NCI-H748 (cell line): ENCODE data around the gene TMED8.
"Not testable (repeated sequence)": the region's sequence is repeated elsewhere in the genome, so short reads cannot be mapped to it uniquely, and the experiment has no call there.

Experiments
- DNase-seq: peaks from one replicate; lab custom pipeline; 2025; ENCODE audit not compliant: unreplicated experiment; lab: John Stamatoyannopoulos, UW

Gene TMED8

DNA sequence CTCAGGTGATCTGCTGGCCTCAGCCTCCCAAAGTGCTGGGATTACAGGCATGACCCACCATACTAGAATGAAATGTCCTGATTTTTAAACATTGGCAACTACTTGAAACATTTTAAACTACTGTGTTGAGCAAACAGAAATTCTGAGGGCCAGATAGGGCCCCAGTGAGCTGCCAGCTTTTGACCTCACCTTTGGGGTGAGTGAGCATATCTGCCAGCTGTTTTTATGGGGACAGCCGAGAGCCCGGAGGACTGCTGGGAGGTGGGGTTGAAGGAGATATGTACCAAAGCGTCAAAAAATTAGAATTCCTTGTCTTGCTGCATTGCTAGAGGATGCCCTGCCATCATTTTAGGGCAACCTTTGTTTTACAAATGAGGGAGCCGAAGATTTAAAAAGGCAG is 53.3 kb downstream of the TMED8 start:
- DNase-seq, result no peak

DNA sequence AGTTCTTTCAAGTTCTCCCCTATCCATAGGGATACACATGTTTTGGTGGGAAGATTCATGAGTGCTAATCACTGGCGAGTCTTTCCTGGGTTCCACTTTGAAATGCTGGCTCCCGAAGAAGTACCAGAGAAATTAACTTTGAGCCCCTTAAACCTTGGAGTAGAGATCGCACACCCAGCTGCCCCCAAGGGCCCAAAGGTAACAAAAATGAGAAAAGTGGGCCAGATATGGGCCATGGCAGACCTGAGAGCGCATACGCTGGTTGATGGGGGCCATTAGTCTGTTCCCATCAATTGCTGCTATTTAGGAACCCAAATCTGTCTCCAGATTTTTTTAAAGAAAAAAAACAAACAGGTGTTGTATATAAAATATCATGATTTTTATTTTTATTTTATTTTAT is 53.9 kb downstream of the TMED8 start:
- DNase-seq, result no peak

DNA sequence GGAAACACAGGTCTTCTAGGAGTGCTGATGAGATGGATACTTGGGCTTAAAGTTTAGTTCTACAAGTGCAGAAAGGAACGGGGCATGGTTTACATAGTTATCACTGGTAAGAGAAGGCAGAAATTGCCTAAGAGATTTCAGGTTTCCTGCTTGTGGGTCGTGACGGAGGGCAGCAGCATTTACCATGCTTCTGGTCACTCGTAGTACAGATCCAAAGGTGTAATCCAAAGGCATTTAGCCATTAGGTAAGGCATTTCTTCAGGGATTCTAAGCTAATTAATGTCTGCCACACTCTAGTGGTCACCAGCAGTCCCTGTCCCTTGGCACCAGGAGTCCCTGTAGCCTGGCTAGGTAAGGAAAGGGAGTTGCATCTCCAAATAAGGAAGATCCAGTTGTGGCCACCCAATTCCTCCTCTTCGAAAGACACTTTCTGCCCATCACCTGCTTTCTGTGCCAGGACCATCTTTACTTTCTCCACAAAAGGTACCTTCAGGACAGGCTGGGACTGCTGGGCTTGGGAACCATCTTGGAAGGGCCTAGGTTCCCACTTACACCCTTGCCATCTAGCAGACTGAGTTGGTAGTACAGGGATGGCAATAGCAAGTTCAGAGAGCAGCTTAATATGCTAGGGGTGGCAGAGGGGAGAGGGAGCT is 54.5 kb downstream of the TMED8 start:
- peak; percentile 37 for DNase-seq

DNA sequence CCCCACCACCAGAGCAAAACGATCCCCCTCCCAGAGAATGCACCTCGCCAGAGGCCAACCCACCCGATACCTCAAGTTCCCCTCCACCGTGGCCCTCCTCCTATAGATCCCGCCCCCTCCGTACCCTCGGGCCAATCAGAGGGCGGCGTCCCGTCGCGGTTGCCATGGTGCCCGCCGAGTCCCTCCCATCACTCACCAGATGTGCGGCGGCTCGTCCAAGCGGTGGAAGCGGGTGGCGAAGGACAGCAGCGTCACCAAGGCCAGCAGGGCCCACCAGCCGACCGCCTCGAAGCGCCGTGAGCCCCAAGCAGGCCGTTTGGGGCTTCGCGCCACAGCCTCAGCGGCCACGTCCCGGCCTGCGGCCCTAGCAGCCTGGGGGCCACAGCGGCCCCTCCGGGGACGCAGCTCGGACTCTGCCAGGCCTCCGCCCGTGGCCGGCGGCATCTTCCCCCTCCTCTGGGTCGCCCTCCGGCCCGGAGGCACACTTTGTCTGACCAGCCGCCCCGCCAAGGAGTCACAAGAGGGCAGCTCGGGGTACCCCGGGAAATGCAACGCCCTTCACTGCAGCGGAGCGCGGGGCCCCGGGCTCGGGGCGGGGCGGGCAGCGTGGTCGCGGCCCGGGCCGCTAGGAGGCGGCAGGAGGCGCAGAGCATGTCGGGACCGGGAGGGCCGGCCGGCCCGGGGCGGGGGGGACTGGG is 56.5 kb downstream of the TMED8 start, which contains the start of gene POMT2:
POMT2 (minus strand) TSS at position 646 of the 698 bp plus-strand sequence; CDS start at position 444, 202 bp downstream.
- peak; percentile 94 for DNase-seq

DNA sequence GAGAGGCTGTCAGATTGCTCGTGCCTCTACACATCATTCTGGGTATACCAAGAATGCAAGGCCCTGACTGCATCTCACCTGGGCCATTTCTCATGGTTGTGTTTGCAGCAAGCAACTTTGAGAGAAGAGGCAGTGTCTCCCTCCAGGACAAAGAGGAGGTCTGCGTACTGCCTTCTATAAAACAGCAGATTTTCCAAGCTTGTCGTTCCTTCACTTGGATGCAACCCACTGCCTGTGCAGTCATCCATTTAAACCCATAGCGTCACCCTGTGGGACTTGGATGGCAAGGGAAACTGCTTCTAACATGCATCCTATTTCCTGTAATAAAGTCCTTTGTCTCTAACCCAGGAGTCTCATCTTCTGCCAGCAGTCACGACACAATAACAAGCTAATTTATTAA is 57.5 kb downstream of the TMED8 start:
- DNase-seq, result peak; percentile 36

DNA sequence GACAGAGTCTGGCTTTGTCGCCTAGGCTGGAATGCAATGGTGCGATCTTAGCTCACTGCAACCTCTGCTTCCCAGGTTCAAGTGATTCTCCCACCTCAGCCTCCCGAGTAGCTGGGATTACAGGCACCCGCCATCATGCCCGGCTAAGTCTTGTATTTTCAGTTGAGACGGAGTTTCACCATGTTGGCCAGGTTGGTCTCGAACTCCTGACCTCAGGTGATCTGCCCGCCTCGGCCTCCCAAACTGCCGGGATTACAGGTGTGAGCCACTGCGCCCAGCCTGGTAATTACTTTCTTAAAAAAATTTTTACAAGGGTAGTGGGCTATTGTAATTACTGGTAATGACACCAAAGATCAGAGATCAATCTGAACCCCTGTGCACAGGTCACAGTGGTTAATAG is 58.1 kb downstream of the TMED8 start:
- not testable (repeated sequence) for DNase-seq

DNA sequence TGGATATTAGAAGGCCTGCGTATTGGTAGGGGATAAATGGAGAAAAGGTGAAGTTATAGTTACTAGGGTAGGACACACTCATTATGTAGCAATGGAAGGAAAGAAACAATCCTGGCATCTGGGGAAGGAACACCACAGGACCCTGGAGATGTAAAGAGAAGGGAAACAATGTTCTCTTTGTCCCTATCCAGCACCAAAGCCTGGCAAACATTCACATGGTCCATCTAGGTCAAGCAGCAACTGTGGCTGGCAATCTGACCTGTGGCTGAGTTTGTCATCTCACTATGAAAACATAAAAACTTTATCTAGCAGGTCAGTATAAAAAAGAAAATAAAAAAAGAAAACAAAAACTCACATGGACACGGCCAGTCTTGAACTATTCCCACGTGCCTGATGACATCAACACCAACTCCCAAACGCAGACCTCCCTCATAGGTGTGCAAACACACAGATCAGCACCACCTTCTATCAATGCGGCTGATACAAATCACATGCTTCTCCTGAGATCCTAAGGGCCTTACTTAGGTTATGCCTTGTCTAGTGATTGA is 58.8 kb downstream of the TMED8 start:
- no peak for DNase-seq

DNA sequence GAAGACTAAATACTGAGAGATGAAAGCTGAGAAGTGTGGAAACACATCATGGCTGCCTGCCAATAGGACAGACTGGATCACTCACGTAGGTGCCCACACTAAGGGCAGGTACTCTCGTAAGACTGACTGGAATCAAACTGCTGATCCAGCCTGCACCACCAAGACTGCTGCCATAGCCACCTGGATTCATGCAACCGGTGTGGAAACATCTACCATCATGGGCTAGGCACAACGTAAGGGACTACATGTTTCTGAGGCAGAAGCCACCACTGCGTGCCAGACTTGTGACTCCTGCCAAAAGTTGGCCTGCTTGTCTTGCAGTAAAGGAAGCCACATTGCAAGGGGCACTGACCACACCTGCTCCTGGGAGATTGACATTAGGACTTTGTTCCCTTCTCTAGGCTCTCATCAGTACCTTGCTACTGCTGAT is 60.0 kb downstream of the TMED8 start:
- no peak for DNase-seq

DNA sequence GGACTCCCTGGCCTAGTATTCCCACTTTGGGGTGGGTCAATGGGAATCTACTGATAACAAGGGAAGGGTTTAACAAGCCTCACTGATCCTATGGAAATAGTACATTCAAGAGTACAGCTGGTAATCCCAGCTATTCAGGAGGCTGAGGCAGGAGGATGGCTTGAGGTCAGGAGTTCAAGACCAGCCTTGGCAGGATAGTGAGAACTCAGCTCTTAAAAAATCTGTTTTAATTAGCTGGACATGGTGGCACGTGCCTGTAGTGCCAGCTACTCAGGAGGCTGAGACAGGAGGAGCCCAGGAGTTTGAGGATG is 60.7 kb downstream of the TMED8 start:
- DNase-seq, result no peak

DNA sequence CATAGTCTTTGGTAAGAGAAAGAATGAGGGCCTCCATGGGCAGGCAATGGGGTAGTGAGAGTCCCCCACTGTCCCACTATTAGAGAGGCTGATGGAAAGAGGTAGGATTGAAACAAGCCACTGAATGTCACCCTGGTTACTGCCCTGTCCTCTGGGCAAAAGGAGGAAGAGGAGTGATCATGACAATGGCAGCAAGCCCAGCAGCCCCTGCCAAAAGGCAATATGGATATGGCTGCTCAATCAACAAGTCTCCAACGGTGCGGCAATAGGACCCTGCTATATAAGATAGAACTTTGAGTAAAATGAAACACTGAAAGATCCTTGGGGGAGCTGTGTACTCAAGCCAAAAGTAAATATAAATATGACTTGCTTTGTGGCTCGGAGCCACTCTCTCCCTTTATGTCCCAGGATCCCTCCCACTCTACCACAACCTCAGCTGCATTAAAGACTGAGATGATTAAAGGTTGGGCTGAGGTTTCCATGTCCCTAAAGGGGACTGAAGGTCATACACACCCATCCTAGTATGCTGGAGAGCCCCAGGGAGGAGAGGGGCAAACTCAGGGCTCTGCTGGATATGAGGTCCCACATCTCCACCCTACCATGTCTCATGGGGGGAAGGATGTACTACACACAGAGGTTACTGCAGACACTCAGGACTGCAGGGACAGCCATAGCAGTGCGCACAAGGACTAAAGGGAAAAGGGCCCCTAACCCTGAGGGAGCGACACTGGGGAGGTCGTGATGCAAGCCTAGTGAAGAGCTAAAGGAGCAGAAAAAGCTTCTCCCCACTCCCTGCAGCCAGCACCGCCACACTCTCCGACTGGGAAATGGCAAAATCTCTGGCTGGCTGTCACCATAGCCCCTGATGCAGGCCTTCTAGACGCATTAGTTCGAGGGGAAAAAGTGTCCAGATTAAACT is 62.1 kb downstream of the TMED8 start:
- DNase-seq, result no peak

DNA sequence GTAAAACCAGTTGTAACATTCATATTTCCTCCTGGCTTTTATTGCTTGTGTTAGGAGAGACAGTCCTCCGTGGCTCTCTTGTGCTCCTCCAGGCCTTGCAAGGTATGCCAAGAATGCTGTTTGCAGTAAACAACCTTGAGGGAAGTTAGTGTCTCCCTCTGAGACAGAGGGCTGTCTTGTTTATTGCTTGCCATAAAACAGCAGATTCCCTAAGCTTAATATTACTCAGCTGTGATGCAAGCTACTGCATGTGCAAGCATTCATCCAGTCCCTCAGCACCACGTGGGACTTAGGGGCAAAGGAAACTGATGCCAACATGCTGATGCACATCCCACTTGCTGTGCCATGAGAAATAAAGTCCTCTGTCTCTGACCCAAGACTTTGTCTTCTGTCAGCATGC is 62.9 kb downstream of the TMED8 start:
- DNase-seq, result no peak

DNA sequence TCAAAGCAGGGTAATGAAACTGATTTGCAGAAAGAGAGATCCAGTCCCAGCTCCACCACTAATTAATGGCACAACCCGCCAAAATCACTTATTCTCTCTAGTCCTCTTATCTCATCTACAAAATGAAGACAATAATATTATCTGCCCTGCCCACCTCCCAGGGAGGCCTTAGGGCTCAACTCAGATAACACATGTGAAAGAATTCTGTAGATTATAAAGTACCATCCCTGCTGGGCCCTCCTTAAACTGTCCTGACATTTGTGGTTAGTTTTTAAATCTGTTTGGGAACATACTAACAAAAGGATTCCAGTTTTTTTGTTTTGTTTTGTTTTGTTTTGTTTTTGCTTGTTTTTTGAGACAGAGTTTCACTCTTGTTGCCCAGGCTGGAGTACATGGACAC is 63.5 kb downstream of the TMED8 start:
- DNase-seq, result no peak

DNA sequence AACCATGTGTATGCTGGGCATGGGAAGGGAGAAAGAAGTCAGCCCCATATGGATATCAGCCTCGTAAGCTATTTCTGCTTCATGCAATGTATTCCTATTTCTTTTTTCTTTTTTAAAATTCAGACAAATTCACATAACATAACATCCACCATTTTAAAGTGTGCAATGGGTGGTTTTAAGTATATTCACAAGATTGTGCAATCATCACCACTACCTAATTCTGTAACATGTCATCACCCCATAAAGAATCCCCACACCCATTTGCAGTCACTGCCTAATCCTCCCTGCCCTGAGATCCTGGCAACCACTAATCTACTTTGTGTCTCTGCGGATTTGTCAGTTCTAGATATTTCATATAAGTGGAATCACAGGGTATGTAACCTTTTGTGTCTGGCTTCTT is 65.7 kb downstream of the TMED8 start:
- no peak for DNase-seq

DNA sequence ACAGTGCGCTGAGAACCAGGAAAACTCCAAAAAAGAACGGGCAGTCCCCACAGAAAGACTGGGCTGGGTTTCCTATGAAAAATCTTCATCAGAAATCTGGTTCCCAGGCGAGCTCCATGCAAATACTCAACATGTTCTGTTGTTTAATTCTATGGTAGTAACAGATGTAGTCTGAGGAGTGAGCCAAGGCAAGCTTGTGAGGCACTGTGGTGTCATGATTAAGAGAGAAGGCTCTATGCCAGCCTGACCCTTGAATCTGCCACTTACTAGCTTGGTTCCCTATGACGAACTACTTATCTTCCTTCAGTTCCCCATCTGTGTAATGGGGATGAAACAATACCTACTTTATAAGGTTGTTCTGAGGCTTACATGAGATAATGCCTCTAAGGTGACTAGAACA is 66.9 kb downstream of the TMED8 start:
- no peak for DNase-seq

DNA sequence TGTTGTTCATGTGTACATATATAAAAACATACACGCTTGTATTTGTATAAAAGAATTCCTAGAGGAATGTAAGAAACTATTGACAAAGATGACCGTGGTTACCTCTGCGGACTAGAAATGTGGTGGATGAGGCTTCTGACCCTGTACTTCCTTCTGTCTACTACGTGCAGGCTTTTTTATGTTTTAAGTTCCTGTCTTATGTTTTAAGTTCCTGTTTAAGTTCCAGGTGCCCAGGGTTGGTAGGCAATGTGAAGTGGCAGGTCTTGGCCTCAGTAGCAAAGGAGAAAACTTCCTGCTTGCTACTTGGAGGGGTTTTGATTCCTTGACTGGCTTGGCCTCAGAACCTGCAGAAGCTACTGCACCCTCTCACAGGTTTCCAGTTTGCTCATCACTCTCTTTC is 67.8 kb downstream of the TMED8 start:
- no peak for DNase-seq

DNA sequence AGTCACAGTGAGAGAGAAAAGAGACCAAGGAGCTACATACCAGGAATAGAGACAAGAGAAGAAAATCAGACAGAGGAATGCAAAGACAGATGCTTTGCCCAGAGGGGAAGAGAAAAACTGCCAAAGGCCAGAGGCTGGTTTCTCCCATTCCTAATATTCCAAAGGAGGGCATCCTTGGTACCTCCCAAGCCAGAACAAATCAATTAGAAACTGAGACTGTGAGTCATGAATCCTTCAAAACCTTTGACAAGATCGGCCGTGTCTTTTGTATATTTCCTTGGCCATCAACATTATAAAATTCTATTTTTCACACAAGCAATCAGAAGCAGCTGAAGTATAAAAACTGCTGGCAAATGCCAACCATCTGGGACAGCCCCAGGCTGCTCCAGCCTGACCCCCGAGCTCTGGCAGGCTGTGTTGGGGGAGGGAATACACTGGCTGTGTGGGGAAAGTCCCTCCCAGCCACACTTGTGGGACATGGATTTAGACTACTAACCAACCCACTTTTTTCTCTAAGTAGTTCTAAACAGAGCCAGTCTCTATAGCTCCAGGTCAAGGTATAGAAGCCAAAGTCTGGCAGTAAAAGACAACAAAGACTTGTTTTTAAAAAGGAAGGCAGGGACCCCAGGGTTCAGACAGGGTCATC is 69.9 kb downstream of the TMED8 start:
- no peak for DNase-seq

DNA sequence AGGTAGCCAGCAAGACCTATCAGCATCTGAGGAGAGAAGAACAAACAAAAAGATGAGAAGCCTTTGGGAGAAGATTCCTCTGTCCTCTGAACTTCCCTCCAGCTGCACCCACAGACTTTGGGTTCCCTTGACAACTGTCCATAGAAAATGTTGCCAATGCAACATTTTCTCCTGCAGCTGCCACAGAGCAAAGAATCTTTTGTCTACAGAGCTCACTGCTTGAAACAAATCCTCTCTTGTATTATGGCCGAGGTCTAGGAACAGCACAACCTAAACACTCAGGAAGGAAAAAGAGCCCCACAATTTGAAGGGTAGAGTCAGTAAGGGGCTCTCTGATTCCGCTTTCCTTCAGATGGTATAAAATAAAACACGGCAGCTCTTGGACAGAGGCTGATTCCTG is 70.5 kb downstream of the TMED8 start:
- no peak for DNase-seq

DNA sequence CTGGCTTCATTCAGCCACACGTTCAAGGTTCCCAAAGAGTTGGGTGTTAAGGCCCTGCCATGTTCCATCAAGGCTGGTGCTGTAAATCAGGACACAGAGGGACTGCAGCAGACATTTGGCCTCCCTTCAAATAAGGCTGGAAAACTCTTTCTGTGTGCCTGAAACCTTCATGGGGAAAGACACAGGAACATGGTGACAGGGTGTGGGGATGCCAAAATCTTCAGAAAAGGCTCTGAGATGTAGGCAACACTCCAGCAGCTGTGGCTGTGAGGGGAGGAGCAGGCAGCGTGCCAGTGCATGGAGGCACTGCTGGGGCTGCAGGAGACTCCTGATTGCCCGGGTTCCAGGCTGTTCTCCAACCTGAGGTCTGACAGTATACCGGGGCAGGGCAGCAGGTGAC is 71.2 kb downstream of the TMED8 start:
- no peak for DNase-seq

DNA sequence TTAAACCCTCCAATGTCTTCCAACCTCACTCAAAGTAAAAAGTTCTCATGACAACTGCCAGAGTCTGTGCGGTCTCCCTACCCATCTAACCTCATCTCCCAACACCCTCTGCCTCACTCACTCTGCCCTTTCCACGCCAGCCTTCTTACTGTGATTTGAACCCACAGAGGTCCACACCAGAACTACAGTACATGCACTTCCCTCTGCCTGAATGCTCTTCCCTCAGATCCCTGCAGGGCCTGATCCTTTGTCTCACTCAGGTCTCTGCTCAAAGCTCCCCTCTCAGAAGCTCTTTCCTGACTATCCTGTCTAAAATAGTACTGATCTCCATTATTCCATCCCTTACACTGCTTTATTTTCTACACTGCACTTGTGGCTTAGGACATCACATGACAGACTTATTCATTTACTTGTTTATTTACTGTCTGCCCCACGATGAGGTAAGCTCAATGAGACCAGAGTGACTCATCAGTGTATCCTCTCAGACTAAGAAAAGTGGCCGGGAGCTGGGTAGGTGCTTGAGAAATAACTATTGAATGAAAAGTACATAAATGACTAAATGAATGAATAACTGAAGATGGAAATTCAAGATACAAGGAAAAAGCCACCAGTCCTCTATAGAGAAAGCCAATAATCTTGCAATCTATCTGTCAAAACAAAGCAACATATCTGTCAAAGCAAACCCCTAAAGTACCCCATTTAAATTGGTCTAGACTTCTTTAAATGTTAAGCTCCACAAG is 73.3 kb downstream of the TMED8 start:
- DNase-seq, result no peak

DNA sequence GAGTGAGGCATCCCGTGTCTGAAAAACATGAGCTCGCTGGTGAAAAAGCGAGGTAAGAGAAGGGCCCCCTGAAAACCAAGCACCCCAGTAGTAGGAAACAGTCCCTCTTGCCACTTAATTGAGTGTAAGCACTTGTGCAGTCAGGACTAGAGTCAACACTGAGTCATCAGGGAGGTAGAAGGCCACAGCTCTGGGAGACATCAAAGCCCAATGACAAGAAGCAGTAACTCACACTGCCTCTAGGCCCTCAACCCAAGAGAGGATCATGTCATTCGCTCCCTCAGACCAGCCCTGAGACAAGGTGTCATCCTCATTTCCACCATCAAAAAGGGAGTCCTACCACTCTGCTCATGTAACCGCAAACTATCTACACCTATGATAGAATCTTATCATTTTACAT is 74.0 kb downstream of the TMED8 start:
- DNase-seq, result no peak
